Thoracic aorta (tissue), 2 donors: ENCODE measurements around the gene AFG1L. TPM values are rescaled to one million over a fixed set of nuclear protein-coding genes. Genes with fewer than 3 reads are reported as not detected.
"Not testable (repeated sequence)": the region's sequence is repeated elsewhere in the genome, so short reads cannot be mapped to it uniquely, and the experiment has no call there.

Source experiments
- ATAC-seq: fragments of 150-250 bp; one replicate; pipeline ENCODE4 v1.8.0; 2017; ENCODE audit warnings: low read depth; ENCODE audit not compliant: insufficient number of reproducible peaks, low FRiP score
- DNase-seq: peaks from one replicate; pipeline ENCODE4 v3.0.0-alpha.2; 2020; ENCODE audit warnings: low spot score
- H3K27ac ChIP-seq, 2 donors: fragments of 200-600 bp; sonication (generic); 1 replicate in 1 of 2; 2 replicates in 1 of 2; pipeline ENCODE4 v1.5.1; 2016; ENCODE audit warnings: mild to moderate bottlenecking in 2 of 2, moderate library complexity in 2 of 2
- H3K27me3 ChIP-seq: fragments of 200-600 bp; sonication (generic); replicated peaks from 2 replicates; pipeline ENCODE4 v1.6.0; 2016; ENCODE audit warnings: mild to moderate bottlenecking; ENCODE audit not compliant: insufficient read depth
- H3K36me3 ChIP-seq: fragments of 200-600 bp; sonication (generic); one replicate; pipeline ENCODE4 v1.5.1; 2016
- H3K4me1 ChIP-seq, 2 donors: fragments of 200-600 bp; sonication (generic); 1 replicate in 1 of 2; 2 replicates in 1 of 2; pipeline versions ENCODE4 v1.5.1 to v1.6.0; 2016; ENCODE audit warnings: low read depth in 2 of 2, mild to moderate bottlenecking in 1 of 2; ENCODE audit not compliant: control insufficient read depth in 1 of 2
- H3K4me3 ChIP-seq: fragments of 200-600 bp; sonication (generic); 2 replicates; pipeline ENCODE4 v1.5.1; 2016; ENCODE audit warnings: mild to moderate bottlenecking
- H3K9me3 ChIP-seq: fragments of 200-600 bp; sonication (generic); 2 replicates; pipeline ENCODE4 v1.5.1; 2016
- CTCF ChIP-seq: fragments of 200-600 bp; sonication (generic); IDR thresholded peaks from one replicate; pipeline ENCODE4 v1.5.1; 2019; ENCODE audit warnings: antibody characterized with exemption
- total RNA-seq, 2 donors: library from RNA; depleted of rRNA; stranded (reverse); fragments of >200 nt; gene quantifications; one replicate each; pipeline versions ENCODE4 v1.1.0 to v1.2.3, GENCODE V29; 2016

AFG1L gene
- total RNA-seq, 2 donors from 2014 or later, result 1.7 to 21.7 TPM

GRCh38 chr6:108321253-108321747 is 26.4 kb downstream of the AFG1L start:
- no peak for DNase-seq
- no peaks in the 10 kb centered on the region for H3K4me1 ChIP-seq
- H3K27ac ChIP-seq, result no peak overlapping the region
- no peak for ATAC-seq
- no peak overlapping the region for H3K4me3 ChIP-seq
- no peak for TF ChIP-seq CTCF
- H3K9me3 ChIP-seq, result no peaks in the 10 kb centered on the region
- no peaks in the 10 kb centered on the region for H3K36me3 ChIP-seq
- H3K27me3 ChIP-seq, result no peaks in the 10 kb centered on the region

- Histone ChIP-seq H3K9me3 (no peaks in the 10 kb centered on the region), H3K4me3 (no peak overlapping the region), H3K27me3 (no peaks in the 10 kb centered on the region), H3K36me3 (no peaks in the 10 kb centered on the region), H3K4me1 (no peaks in the 10 kb centered on the region), H3K27ac (no peak overlapping the region)
- DNase-seq, result no peak
- no peak for ATAC-seq
- TF ChIP-seq CTCF, result no peak
Observed at GRCh38 chr6:108322728-108323127, 27.9 kb downstream of the AFG1L start.

GRCh38 chr6:108323710-108324466 is 29.0 kb downstream of the AFG1L start:
- Histone ChIP-seq H3K27me3 (no peaks in the 10 kb centered on the region), H3K4me3 (no peak overlapping the region), H3K9me3 (no peaks in the 10 kb centered on the region), H3K36me3 (no peaks in the 10 kb centered on the region), H3K4me1 (no peaks in the 10 kb centered on the region), H3K27ac (no peak overlapping the region)
- TF ChIP-seq CTCF, result no peak
- DNase-seq (no peak), ATAC-seq (no peak)

- H3K4me3 ChIP-seq, DNase-seq, H3K27me3 ChIP-seq, H3K27ac ChIP-seq, H3K9me3 ChIP-seq, H3K36me3 ChIP-seq, ATAC-seq, H3K4me1 ChIP-seq: not testable (repeated sequence)
Observed at GRCh38 chr6:108330221-108330785, 35.4 kb downstream of the AFG1L start.

- Histone ChIP-seq H3K4me3 (no peak overlapping the region), H3K27me3 (no peaks in the 10 kb centered on the region), H3K4me1 (no peaks in the 10 kb centered on the region), H3K36me3 (no peaks in the 10 kb centered on the region), H3K9me3 (no peaks in the 10 kb centered on the region), H3K27ac (no peak overlapping the region)
- no peak for TF ChIP-seq CTCF
- ATAC-seq (no peak), DNase-seq (no peak)
Observed at GRCh38 chr6:108330806-108331205, 36.0 kb downstream of the AFG1L start.
